HG03135 (cell line): ENCODE results near the gene FBXW10.
"Not testable (repeated sequence)": the region's sequence is repeated elsewhere in the genome, so short reads cannot be mapped to it uniquely, and the experiment has no call there.

Experiments used
- ATAC-seq: cut with Tn5 transposase; IDR thresholded peaks from one replicate; pipeline ENCODE4 v1.9.1; 2021; ENCODE audit warnings: mild to moderate bottlenecking, moderate library complexity; ENCODE audit not compliant: unreplicated experiment

Gene FBXW10, protein sequence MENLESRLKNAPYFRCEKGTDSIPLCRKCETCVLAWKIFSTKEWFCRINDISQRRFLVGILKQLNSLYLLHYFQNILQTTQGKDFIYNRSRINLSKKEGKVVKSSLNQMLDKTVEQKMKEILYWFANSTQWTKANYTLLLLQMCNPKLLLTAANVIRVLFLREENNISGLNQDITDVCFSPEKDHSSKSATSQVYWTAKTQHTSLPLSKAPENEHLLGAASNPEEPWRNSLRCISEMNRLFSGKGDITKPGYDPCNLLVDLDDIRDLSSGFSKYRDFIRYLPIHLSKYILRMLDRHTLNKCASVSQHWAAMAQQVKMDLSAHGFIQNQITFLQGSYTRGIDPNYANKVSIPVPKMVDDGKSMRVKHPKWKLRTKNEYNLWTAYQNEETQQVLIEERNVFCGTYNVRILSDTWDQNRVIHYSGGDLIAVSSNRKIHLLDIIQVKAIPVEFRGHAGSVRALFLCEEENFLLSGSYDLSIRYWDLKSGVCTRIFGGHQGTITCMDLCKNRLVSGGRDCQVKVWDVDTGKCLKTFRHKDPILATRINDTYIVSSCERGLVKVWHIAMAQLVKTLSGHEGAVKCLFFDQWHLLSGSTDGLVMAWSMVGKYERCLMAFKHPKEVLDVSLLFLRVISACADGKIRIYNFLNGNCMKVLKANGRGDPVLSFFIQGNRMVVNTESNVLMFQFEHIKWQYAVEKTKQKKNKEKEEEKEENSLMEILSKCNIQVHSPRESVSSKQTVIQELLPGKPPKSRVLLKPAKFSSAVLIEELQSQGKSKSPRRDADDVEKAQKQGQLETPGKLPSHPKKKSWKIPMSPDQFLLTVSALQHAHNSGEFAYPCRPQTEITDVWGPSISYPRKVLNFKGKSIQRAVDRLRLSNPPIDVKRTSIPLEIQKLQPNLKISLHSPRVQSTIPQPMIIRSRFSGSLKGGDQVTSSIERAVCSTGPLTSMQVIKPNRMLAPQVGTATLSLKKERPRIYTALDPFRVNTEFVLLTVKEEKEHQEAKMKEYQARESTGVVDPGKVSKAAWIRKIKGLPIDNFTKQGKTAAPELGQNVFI

DNA sequence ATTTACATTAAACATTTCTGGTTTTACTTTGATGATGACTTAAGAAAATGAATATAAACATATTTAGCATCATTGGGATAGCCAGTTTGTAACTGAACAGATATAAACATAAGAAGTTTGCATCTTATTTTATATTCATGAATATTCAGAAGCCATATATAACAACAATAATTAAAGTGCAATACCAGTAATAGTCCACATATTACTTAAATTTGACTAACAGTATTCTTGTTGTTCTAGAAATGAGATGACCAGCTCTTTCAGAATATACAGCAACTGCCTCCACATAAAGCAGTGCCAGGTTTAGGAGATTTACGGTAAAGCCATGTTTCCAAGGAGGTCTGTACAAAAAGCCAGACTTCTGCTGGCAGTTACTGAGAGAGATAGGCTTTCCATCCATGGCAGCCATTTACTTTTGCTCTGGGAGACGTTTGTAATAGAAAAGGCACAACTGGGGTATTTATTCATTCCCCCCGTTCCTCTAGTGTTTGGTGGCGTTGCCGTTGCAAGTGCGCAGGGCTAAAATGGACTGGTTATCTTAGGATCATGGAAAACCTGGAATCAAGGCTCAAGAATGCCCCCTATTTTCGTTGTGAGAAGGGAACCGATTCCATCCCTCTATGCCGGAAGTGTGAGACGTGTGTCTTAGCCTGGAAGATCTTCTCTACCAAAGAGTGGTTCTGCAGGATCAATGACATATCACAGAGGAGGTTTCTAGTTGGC lies at the start of gene FBXW10:
TSS of gene FBXW10 (plus strand) at position 356 of the 723 bp plus-strand sequence. CDS start at position 547, 191 bp downstream.
- not testable (repeated sequence) for ATAC-seq

DNA sequence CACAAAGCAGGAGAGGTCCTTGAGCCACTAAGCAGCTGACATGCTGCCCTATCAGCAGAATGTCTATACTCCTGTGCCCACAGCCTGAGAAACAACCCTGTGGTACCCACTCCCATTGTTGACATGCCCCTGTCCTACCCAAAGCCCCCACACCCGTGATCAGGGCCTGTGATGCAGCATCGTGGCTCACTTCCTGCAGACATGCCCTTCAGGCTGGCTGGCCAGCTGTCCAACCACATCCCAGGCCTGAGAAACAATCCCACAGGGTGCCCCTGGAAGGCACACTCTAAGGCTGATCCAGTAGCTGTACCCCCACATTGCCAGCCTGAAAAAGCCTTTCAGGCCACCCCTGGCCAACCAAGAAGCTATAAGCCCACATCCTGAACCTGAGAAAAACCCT lies 48.7 kb upstream of the FBXW10 start:
- ATAC-seq, result not testable (repeated sequence)

DNA sequence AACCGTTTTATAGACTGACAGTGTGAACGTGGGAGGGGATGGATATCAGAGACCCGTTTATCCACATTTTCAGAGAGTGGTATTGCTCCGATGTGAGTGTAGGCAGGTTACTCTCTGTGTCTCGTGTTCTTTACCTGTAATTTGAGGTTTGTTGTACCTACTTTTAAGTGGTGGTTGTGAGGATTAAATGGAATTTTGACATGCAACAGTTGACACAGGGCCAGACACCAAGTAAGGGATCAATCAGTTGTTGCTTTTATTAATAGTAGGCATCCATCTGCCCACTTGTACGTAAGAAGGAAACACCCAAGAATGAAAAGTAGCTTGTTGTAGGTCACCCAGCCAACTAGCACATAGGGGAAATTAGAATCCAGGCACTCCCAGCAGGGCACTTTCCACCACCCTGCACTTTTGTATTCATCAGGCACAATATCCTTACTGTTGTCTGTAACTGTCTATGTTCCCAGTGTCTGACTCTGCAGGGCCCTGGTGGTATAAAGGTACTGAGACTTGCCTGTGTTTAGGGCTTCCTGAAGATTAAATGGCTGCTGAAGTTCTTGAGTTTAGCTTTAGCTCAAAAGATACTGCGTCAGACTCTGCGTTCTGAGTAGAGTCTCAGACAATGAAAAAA lies 45.3 kb upstream of the FBXW10 start:
- ATAC-seq, result not testable (repeated sequence)

DNA sequence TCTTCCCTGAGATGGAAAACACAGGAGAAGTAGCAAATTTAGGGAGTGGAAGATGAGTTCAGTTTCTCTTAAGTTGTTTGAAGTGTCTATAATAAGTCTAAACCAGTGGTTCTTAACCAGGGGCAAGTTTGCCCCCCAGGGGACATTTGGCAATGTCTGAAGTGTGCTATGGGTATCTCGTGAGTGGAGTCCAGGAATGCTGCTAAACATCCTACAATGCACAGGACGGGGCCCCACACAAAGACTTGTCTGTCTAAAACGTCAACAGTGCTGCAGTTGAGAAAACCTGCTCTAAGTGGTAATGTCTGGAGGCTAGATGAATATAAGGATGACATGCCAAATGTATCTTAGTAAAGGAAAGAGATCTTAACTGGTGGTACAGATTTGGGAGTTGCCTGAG lies 37.9 kb upstream of the FBXW10 start:
- ATAC-seq, result not testable (repeated sequence)

DNA sequence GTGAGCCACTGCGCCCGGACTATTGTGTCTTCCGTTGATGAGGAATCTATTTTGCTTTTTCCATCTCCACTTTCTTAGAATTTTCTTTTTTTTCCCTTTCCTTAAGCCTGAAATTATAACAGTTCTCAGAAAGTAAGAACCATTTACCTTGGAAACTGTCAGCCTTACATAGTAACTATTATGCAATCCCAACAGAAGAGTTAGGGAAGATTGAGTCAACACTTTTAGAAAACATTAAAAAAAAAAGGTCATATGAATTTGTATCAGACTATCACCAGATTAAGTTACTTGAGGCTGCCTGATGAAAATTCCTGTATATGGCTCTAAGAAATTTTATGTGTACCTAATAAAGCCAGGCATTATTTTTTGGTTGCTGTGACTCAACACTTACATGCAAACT lies 35.6 kb upstream of the FBXW10 start:
- not testable (repeated sequence) for ATAC-seq

DNA sequence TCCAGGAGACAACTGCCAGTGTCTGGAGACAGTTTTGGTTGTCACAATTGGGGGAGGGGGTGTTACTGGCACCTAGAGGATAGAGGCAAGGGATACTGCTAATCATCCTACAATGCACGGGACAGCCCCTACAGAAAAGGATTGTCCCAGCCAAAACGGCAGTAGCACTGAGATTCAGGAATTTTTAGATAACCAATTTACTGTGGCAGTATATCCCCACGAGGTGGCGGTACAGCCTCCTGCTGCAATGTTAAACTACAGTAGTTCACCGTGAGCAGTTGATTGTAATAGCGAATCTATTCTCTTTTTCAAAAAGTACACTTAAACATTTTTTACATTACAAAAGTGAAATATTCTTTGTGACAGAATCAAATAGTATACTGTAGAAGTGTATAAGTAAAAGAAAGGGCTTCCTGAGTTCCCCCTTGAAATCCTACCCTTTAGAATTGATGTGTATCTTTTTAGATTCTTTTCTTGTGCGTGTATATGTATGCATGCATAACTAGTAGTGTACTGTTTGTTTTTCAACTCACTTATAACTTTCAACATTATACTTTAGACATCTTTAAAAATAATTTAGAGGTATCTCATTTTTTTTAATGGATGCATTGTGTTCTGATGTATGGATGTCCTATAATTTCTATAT lies 31.4 kb upstream of the FBXW10 start:
- ATAC-seq, result not testable (repeated sequence)

DNA sequence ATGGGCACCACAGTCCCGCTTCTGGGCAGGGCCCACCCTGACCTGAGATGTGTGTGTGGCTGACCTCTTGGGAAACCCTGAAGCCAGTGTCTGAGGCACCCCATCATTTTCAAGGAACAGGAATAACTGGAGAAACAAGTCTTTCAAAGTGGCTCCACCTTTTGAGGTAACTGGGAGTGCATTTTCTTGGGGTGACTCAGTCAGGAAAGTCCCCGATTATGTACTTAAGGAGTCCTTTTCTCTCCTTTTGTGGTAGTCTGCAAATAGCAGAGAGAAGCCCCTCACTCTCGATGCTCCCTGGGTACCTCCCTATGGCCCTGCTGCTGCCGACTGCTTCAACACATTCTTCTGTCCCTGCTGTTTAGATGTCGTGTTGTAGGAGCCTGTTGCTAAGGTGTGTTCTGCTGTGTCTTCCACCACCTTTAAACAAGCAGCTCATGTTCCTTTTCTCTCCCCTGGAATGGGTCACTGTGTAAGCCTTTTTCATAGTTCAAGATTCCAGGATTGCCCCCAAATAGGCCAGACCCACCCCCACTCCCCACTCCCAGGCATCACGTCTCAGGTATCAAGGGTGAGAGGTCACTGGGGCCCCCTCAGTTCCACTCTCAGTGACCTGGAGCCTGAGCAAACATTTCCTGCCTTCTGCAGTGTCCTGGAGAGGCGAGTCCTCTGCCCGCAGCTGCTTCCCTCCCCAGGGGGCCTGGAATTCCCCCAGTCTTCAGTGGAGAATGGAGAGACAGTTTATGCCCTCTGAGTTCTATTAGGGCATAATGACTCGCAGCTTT lies 25.0 kb upstream of the FBXW10 start:
- not testable (repeated sequence) for ATAC-seq

DNA sequence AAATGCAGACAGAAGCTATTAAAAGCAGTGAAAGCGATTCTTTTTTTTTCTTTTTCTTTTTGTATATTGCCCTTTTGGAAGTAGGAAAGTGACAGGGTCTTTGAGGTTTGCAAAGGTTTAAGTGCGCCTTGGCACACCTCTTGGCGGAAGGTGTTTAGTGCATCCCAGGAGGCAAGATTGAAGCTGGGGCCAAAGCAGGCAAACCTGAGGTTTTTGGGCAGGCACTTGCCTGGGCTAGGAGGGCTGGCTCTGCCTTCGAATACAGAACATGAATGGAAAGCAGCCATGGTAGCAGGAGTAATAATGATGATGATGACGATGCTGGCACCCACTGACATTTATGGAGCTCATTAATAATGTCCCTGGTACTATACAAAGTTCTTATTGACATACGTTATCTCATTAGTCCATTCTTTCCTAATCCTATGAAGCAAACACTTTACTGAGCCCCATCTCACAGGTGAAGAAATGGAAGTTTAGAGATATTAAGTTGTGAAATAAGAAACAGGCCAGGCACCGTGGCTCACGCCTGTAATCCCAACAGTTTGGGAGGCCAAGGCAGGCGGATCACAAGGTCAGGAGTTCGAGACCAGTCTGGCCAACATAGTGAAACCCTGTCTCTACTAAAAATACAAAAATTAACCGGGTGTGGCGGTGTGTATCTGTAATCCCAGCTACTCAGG lies 24.3 kb upstream of the FBXW10 start:
- ATAC-seq, result not testable (repeated sequence)

DNA sequence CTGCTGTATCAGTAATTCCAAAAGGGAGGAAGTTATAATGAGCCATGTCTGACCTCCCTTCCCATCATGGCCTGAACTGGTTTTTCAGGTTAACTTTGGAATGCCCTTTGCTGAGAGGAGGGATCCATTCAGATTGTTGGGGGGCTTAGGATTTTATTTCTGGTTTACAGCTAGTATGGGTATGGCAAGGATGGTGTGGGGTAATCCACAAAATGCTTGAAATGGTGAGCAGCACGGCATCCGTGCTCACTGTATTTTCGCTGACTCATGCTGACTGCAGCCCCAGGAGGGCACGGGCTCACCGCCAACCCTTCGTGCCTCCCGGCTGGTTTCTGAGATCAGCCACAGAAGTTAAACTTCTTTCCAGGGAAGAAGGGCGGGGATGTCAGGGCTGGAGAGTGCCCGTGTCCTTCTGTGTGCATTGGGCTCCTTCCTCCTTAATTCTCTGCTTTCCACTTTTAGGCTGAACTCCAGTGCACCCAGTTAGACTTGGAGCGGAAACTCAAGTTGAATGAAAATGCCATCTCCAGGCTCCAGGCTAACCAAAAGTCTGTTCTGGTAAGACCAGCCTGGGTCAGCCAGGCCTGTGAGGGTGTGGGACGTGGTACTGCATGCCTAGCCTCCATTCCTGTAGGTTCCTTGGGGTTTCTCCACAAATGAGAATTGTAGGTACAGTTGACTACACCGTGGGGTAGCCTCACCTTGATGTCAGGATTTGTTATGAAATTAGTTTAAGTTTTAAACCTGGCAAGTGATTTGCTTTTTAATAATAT lies 21.9 kb upstream of the FBXW10 start:
- ATAC-seq, result not testable (repeated sequence)

DNA sequence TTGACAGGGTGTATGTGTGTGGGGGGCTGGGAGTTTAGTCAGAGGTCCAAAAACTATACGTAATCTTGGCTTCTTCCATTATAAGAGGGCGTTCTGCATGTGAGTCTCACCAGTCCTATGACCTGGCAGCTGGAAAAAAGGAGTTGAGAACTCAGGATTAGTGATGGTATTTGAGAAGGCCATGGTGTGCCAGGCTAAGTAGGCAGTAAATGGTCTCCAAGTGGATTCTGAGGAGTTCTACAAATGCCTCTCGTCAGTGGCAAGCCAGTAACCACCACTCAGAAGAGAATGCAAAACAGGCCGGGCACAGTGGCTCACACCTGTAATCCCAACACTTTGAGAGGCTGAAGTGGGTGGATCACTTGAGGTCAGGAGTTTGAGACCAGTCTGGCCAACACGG lies 21.2 kb upstream of the FBXW10 start:
- not testable (repeated sequence) for ATAC-seq

DNA sequence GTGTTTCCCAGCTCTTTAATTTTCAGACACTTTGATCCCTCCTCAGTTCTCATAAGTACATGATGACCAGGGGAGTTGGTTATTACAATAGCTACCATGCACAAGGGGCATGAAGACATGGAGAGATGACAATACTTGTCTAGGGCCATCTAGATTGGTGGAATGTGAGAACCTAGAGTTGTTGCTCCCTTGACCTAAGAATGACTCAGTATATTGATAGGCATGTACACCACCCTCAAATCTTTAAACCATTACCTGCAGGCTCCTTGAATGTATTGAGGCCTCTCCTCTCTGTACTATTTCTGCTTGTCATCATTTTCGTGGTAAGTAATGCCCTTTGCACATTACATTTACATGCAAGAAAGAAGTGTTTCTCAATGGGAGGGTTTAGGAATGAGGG lies 20.3 kb upstream of the FBXW10 start:
- not testable (repeated sequence) for ATAC-seq

DNA sequence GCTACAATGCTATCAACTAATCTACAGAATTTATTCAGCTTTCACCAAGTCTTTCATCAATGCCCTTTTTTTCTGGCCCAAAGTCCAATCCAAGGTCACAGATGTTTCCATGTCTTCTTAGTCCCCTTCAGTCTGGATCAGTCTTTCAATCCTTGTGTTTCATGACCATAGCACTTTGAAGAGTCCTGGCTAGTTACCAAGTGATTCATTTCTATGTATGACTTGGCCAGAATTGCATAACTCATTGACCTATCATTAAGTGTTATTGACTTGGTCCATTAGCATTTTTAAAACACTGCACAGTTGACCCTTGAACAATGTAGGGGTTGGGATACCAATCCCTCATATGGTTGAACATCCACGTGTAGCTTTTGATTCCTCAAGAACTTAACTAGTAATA lies 11.4 kb upstream of the FBXW10 start:
- not testable (repeated sequence) for ATAC-seq

DNA sequence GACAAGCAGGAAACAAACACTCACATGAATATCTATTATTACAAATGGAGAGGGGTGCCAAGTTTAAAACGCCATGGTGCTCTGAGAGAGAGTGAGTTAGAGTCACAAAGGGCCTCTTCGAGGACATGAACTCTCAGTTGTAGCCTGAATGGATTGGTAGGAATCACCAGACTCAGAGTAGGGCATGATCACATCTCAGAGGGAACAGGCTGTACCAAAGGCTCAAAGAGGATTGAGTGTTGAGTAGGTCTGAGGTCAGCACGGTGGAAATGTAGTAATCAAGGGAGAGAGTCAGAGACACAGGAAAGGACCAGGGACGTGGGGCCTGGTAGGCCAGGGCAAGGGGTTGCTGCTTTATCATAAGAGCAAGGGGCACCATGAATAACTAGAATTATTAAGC lies 10.5 kb upstream of the FBXW10 start:
- ATAC-seq, result not testable (repeated sequence)

DNA sequence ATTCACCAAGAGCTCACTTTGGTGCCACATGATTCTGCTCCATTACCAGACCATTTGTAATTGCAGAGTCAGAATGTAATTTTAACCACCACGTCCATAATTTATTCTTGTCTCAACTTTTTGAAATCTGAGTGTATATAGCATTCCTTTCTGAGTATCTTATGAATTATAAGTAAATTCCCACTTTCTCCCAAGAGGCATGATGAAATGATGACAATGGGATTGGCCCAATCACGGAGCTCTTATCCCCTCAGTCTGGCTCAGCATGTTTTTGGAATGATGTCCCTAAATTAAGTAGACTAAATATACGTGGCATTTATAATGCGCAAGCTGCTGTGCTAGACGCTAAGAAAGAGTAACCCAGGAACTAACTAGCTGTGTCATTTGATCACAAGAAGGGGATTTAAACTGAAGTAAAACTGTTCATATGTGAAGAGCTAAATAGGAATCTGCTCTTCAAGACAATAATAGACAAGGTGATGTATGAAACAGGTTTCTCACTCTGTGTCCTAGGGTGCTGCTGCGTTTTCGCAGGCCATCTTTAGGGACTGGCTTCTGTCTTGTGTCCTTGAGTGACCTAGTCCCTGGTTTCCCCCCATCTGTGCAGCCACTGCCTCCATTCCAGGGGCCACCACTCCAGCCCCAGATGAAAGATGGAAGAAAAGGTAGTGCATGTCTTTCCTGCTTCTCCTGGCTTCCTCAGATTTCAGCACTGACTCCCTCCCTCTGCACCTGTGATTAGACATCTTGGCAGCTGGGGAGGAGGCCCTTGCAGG lies 4.0 kb upstream of the FBXW10 start:
- ATAC-seq, result not testable (repeated sequence)

DNA sequence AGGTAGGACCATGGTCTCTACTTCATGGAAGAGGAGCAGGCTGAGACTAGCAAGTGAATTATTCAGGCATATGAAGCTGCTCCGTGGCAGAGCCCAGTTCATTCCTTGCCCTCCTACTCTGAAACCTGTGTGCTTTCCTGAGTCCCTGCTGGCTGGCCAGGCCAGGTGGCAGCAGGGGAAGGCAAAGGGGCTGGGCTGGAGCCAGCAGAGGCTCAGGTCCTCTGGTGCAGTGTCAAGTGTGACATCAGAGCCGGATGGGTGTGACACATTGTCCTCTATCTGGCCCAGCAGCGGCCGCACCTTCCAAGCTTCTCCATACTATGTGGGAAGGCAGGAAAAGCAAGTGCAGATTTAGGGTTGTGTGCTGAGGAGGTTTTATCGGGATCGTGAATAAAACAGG lies 2.6 kb upstream of the FBXW10 start:
- ATAC-seq, result not testable (repeated sequence)

DNA sequence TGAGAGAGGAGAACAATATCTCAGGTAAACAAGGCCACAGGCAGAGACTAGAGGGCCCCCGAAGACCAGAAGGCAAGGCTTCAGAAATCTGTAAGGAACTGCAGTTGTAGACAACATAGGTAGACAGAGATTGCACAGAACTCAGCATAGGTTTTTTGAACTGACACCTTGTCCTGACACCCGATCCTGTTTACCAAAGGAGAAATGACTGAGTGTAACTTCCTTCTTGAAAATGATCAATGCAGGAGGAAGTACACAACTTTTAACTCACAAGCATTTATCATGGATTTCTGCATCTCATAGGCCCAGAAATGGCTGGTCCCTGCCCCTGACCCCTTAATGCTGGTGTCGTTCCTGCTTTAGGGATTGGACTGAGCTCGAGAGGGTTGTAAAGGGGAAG lies 872 bp downstream of the FBXW10 start:
- ATAC-seq, result not testable (repeated sequence)

DNA sequence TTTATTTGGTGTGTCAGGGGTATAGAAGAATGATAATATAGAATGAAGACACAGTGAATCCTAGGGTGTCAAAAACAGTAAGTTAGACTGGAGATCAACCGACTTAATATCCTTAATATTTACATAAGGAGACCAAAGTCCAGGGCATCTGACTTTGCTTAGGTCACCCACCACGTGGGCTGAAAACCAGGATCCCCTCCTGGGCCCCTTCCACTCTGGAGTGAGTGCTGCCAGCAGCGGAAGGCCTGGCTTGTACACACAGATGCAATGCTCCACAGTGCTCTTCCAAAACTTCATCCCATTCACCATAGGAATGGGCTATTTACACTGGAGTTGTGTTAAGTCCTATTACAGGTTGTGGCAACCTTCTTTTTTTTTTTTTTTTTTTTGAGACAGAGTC lies 2.7 kb downstream of the FBXW10 start:
- not testable (repeated sequence) for ATAC-seq
